Large intestine (tissue), 3 donors: Measurements from ENCODE around the gene UBR4. TPM values are rescaled to one million over a fixed set of nuclear protein-coding genes. Genes with fewer than 3 reads are reported as not detected.
"Not testable (repeated sequence)": the region's sequence is repeated elsewhere in the genome, so short reads cannot be mapped to it uniquely, and the experiment has no call there.

Source experiments
- DNase-seq, 2 donors: peaks; one replicate each; pipeline versions ENCODE4 v3.0.0 to v3.0.0-alpha.2; 2013
- H3K27ac ChIP-seq: one replicate; pipeline ENCODE4 v1.5.1; 2013; ENCODE audit warnings: low read length
- H3K27me3 ChIP-seq: 2 replicates; pipeline ENCODE4 v1.6.1; 2013; ENCODE audit warnings: low read length; ENCODE audit not compliant: control insufficient read depth, insufficient read depth
- H3K36me3 ChIP-seq: 2 replicates; pipeline ENCODE4 v1.6.1; 2013; ENCODE audit warnings: low read length; ENCODE audit not compliant: control insufficient read depth, insufficient read depth
- H3K4me1 ChIP-seq: one replicate; pipeline ENCODE4 v1.6.1; 2013; ENCODE audit warnings: low read length; ENCODE audit not compliant: control insufficient read depth, insufficient read depth
- H3K4me3 ChIP-seq: one replicate; pipeline ENCODE4 v1.5.1; 2013; ENCODE audit warnings: low read length
- H3K9me3 ChIP-seq: one replicate; pipeline ENCODE4 v1.6.1; 2013; ENCODE audit warnings: mild to moderate bottlenecking, low read depth, low read length, moderate library complexity; ENCODE audit not compliant: control insufficient read depth
- WGBS: methylation state at CpG from one replicate; pipeline ENCODE4 v1.1.5; 2013; ENCODE audit warnings: low lambda C conversion rate; ENCODE audit not compliant: insufficient coverage; 5-methylcytosine and 5-hydroxymethylcytosine counted together
- polyA plus RNA-seq: library from polyadenylated mRNA; unstranded; fragments of 120-200 nt; gene quantifications from one replicate; pipeline ENCODE4 v1.2.1, GENCODE V29; 2013

UBR4 gene
- polyA plus RNA-seq, 1 donor: 98.1 TPM

DNA sequence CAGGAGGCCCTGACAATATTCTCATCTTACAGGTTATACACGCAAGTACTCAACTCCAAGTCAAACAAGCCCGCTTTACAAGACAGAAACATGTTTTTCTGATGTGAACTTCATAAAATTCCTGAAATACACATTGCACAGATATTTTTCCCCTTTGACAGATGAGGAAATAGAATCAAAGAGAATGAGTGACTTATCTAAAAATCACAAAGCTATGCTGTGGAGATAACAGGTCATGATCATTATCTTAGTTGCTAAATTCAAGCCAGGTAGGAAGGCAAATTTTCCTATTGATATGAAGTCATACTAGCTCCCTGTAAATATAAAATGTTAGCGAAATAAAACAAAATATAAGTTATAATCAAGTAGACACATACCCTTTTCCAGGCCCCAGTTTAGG, 18.3 kb downstream of the UBR4 start:
- Histone ChIP-seq H3K9me3 (no peaks in the 10 kb centered on the region), H3K27me3 (no peaks in the 10 kb centered on the region), H3K4me3 (no peak overlapping the region), H3K4me1 (no peaks in the 10 kb centered on the region), H3K27ac (no peak overlapping the region), H3K36me3 (peaks cover 80% of the 10 kb centered on the region)
- DNase-seq: no peak
- 100% methylated on average over 1 of the region's 3 CpGs for WGBS

DNA sequence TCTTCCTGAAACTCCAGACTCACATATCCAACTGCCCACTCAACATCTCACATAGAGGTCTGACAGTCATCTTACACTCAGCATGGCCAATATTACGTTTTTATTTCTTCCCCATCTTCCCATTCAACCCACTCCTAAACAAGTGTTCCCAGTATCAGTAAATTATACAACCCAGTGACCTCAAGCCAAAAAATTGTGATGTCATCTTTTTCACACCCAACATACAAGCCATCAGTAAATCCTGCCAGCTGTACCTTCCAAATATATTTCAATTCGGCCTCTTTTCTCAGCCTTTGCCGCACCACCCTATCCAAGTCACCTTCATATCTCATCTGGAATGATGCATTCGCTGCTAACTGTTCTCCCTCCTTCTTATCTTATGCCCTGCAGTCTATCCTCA, 19.6 kb downstream of the UBR4 start:
- no peak overlapping the region for H3K4me3 ChIP-seq
- 100% methylated on average over 1 of the region's 4 CpGs for WGBS
- no peaks in the 10 kb centered on the region for H3K9me3 ChIP-seq
- H3K27ac ChIP-seq: no peak overlapping the region
- DNase-seq: no peak
- H3K36me3 ChIP-seq: peaks cover 82% of the 10 kb centered on the region
- no peaks in the 10 kb centered on the region for H3K4me1 ChIP-seq
- no peaks in the 10 kb centered on the region for H3K27me3 ChIP-seq

DNA sequence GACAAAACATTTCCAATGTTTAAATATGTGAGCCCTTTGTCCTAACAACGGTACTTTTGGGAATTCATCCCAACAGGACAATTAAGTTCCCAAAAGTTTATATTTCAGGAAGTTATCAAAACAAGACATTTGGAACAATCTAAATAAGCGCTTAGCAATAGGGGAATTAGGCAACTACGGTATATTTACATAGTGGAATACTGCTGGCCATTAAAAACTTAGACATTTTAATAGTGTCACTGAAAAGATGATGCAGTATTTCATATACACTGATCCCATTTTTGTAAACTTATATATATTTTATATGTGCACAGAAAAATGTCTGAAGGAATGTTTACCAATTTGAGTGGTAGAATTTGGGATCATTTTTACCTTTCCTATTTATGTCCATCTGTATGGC, 20.8 kb downstream of the UBR4 start:
- Histone ChIP-seq H3K4me1 (no peaks in the 10 kb centered on the region), H3K27ac (no peak overlapping the region), H3K4me3 (no peak overlapping the region), H3K36me3 (peaks cover 84% of the 10 kb centered on the region), H3K9me3 (no peaks in the 10 kb centered on the region), H3K27me3 (no peaks in the 10 kb centered on the region)
- 100% methylated on average over 1 of the region's 3 CpGs for WGBS
- no peak for DNase-seq

DNA sequence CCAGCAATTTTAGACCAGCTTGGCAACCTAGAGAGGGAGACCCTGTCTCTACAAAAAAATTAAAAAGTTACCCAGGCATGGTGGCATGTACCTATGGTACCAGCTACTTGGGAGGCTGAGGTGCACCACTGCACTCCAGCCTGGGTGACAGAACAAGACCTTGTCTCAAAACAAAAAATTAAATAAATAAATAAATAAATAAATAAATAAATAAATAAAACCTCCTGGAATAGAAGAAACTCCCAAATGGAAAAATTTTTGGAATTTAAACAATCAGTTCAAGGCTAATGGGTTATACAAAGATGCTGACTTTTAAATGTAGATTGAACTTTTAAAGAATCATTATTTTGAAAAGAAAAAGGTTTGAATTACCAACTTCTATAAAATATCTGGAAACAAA, 22.2 kb downstream of the UBR4 start:
- Histone ChIP-seq H3K27me3 (no peaks in the 10 kb centered on the region), H3K36me3 (peaks cover 84% of the 10 kb centered on the region), H3K4me1 (no peaks in the 10 kb centered on the region), H3K9me3 (no peaks in the 10 kb centered on the region), H3K4me3 (no peak overlapping the region), H3K27ac (no peak overlapping the region)
- no peak for DNase-seq

DNA sequence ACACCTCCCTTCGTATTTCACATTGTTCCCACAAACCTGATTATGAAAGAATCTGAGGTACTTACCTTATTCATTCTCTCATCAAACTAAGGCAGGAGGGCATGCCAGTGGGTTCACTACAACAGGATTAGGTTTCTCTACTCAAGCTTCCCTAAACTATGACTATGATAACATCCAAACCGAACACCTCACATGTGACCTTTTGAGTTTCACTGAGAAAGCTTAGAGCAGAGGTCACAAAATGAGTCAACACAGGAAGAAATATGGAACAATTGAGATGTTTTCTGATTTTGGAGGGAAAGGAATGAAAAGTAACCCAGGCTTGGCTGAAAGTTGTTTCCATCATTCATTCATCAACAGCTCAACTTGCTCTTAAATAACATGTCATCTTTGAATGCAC, 24.1 kb downstream of the UBR4 start:
- DNase-seq: no peak
- Histone ChIP-seq H3K4me1 (no peaks in the 10 kb centered on the region), H3K36me3 (peaks cover 78% of the 10 kb centered on the region), H3K27me3 (no peaks in the 10 kb centered on the region), H3K4me3 (no peak overlapping the region), H3K27ac (no peak overlapping the region), H3K9me3 (no peaks in the 10 kb centered on the region)
- no CpG with 5 or more reads among the region's 2 CpGs for WGBS

DNA sequence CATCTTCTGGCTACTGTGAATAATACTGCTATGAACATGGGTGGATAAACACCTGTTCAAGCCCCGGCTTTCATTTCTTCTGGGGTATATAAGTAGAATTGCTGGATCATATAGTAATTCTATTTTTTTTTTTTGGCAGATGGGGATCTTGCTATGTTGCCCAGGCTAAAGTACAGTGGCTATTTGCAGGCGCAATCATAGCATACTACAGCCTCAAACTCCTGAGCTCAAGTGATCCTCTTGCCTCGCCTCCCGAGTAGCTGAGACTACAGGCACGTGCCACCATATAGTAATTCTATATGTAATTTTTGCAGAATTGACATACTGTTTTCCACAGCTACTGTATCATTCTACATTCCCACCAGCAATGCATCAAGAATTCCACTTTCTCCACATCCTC, 27.8 kb downstream of the UBR4 start:
- H3K4me3 ChIP-seq: no peak overlapping the region
- no peaks in the 10 kb centered on the region for H3K9me3 ChIP-seq
- no peaks in the 10 kb centered on the region for H3K27me3 ChIP-seq
- peaks cover 79% of the 10 kb centered on the region for H3K36me3 ChIP-seq
- H3K27ac ChIP-seq: no peak overlapping the region
- DNase-seq: no peak
- H3K4me1 ChIP-seq: no peaks in the 10 kb centered on the region
- WGBS: no CpG with 5 or more reads among the region's 5 CpGs

DNA sequence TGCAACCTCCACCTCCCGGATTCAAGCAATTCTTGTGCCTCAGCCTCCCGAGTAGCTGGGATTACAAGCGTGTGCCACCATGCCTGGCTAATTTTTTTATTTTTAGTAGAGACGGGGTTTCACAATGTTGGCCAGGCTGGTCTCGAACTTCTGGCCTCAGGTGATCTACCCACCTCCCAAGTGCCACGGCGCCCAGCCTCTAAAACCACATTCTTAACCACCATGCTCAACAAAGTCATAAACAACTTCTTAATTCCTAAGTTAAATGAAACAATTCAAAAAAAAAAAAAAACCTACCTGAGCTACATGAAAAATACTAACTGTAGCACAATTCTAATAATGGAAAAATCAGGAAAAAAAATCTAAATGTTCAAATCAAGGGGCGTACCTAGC, 29.8 kb downstream of the UBR4 start:
- H3K4me1 ChIP-seq, DNase-seq, H3K27ac ChIP-seq, H3K4me3 ChIP-seq, H3K27me3 ChIP-seq, H3K9me3 ChIP-seq: not testable (repeated sequence)
- H3K36me3 ChIP-seq: peaks cover 81% of the 10 kb centered on the region
- 100% methylated on average over 4 of the region's 8 CpGs for WGBS

DNA sequence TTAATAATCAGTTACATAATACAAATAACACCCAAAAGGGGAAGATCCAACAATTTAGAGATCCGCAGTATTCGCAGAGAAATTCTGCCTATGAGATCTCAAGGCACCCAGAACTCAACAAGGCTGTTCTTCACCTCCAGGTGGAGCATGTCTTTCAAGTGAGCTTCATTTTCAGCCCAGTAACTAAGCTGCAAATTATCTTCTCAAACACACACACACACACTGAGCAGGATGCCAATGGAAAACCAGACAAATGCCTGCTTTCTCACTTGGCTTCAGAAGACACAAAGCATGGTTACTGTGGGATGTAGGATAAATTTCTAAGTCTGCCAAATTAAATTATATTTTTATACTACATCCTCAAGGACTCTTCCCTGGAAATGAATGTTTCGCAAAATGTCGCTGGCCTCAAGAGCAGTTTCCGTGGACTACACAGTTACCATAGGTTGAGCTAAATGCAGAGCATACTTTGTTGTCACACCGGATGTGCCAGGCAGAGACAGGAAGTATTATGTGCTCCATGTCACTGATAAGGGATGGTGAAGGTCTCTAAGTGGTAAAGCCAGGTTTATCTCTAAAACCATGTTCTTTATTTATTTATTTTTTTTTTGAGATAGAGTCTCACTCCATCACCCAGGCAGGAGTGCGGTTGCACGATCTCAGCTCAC, 30.3 kb downstream of the UBR4 start:
- DNase-seq: peak; percentile 28 to 34
- Histone ChIP-seq H3K9me3 (no peaks in the 10 kb centered on the region), H3K27ac (no peak overlapping the region), H3K27me3 (no peaks in the 10 kb centered on the region), H3K36me3 (peaks cover 81% of the 10 kb centered on the region), H3K4me1 (no peaks in the 10 kb centered on the region), H3K4me3 (no peak overlapping the region)
- WGBS: 93% methylated on average over 3 of the region's 8 CpGs

DNA sequence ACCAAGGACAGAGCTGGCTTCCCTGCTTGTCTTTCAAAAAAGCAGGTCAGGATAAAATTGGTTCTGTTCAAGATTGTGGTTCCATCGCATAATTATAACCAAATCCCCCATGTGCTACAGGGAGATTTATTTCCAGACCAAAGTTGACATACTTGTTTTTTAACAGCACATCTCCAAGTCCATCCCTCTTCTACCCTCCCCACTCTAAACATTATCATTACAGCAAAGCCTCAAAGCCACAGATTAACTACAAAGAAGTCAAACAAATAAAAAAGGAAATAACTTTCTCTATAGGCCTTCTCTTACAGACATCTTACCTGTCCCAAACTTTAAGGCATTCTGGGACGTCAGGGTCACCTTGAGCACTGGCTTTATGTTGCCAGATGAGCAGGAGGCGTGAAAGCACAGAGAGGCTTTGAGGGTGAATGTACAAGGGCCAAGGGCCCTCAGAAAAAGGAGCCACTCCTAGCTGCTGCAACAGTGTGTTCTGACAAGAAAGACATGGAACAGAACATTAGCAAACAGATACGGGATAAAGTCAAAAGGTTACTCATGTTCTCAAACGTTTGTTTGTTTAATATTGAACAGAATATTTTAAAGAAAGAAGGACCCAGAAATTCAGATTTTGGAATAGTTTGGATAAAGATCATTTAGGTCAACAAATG, 31.2 kb downstream of the UBR4 start:
- Histone ChIP-seq H3K27ac (no peak overlapping the region), H3K9me3 (no peaks in the 10 kb centered on the region), H3K4me3 (no peak overlapping the region), H3K4me1 (no peaks in the 10 kb centered on the region), H3K36me3 (peaks cover 80% of the 10 kb centered on the region), H3K27me3 (no peaks in the 10 kb centered on the region)
- peak in 1 of 2 donors; percentile 23 for DNase-seq
- WGBS: 34% methylated on average over 3 of the region's 5 CpGs

DNA sequence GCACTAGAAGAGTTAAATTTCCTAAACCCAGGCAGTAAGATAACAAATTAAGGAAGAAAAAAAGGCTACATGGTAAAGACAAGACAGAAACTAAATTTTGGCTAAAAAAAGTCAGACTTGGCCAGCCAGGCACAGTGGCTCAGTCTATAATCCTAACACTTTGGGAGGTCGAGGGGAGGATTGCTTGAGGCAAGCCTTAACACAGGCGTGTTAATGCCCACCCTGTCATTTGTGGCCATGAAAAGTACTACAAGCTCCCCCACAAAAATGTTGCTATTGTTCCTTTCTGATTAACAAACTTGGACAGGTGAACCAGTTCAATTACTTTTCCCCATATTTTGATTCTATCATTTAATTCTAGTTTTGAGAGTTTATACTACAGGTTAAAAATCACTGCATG, 32.3 kb downstream of the UBR4 start:
- WGBS: no CpG with 5 or more reads among the region's 2 CpGs
- H3K9me3 ChIP-seq: no peaks in the 10 kb centered on the region
- H3K36me3 ChIP-seq: peaks cover 81% of the 10 kb centered on the region
- no peaks in the 10 kb centered on the region for H3K4me1 ChIP-seq
- H3K27me3 ChIP-seq: no peaks in the 10 kb centered on the region
- no peak overlapping the region for H3K27ac ChIP-seq
- DNase-seq: no peak
- no peak overlapping the region for H3K4me3 ChIP-seq

DNA sequence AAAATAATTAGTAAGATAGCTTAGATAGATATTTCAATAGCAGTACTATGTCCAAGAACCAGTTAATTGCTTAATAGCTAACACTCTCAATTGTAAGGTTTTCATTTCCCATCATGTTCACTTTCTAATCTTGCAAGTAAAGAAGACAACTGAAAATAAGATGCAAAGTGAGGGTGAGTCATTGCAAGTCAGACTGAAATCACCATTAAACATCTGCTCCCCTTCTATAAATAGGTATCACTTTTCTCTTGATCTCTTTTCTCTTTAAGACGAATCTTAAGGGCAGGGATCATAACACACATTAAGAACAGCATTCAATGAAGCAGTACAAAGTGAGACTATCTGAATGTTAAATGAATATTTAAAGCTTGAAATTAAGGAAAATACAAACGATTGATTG, 40.4 kb downstream of the UBR4 start:
- H3K9me3 ChIP-seq: no peaks in the 10 kb centered on the region
- no peak for DNase-seq
- no peak overlapping the region for H3K27ac ChIP-seq
- H3K4me1 ChIP-seq: no peaks in the 10 kb centered on the region
- WGBS: 80% methylated on average over 1 of the region's 2 CpGs
- H3K4me3 ChIP-seq: no peak overlapping the region
- H3K36me3 ChIP-seq: peaks cover 89% of the 10 kb centered on the region
- no peaks in the 10 kb centered on the region for H3K27me3 ChIP-seq
